PC-9 (cell line): Measurements from ENCODE around the gene ADORA2A. TPM values are rescaled to one million over a fixed set of nuclear protein-coding genes. Genes with fewer than 3 reads are reported as not detected.
A peak's percentile ranks its signal among the peaks of the same experiment; 100 is the strongest.

Experiments
- BruUV-seq: library from RNA; stranded (reverse); fragments of 400-500 nt; replicated peaks from 2 replicates; lab custom pipeline; 2021; lab: Mats Ljungman, UMichigan
- CTCF ChIA-PET: fragments of 300-600 bp; sonication (Branson Sonifier 250); formaldehyde crosslinking; loops from one replicate; lab custom pipeline; 2022; ENCODE audit warnings: antibody characterized with exemption; lab: Charles Lee
- POLR2A ChIA-PET: fragments of 300-600 bp; sonication (Branson Sonifier 250); formaldehyde crosslinking; loops from one replicate; lab custom pipeline; 2022; ENCODE audit warnings: antibody characterized with exemption; ENCODE audit not compliant: unreplicated experiment; lab: Charles Lee
- DNase-seq, 2 experiments: peaks; one replicate each; pipeline versions ENCODE4 v3.0.0 to v3.0.0-alpha.2; 2015 to 2022; ENCODE audit warnings: mixed read lengths in 1 of 2
- H2AFZ ChIP-seq: fragments of 200-600 bp; sonication (generic); 2 replicates; pipeline ENCODE4 v1.8.1; 2017; ENCODE audit warnings: antibody characterized with exemption
- H3F3A ChIP-seq: fragments of 200-600 bp; sonication (generic); 2 replicates; pipeline ENCODE4 v1.8.1; 2017; ENCODE audit warnings: antibody characterized with exemption, mild to moderate bottlenecking, low read depth; ENCODE audit not compliant: insufficient read depth
- H3K27ac ChIP-seq: fragments of 200-600 bp; sonication (generic); 2 replicates; pipeline ENCODE4 v1.6.1; 2016; ENCODE audit warnings: mixed run types
- H3K27me3 ChIP-seq: fragments of 200-600 bp; sonication (generic); 2 replicates; pipeline ENCODE4 v1.6.1; 2016; ENCODE audit warnings: low read depth, mixed run types; ENCODE audit not compliant: insufficient read depth
- H3K36me3 ChIP-seq: fragments of 200-600 bp; sonication (generic); 2 replicates; pipeline ENCODE4 v1.6.1; 2016; ENCODE audit warnings: low read depth, mixed run types
- H3K4me1 ChIP-seq: fragments of 200-600 bp; sonication (generic); replicated peaks from 2 replicates; pipeline ENCODE4 v1.6.1; 2016; ENCODE audit warnings: mixed run types; ENCODE audit not compliant: insufficient read depth
- H3K4me2 ChIP-seq: fragments of 200-600 bp; sonication (generic); 2 replicates; pipeline ENCODE4 v1.6.1; 2017; ENCODE audit warnings: mixed run types
- H3K4me3 ChIP-seq: fragments of 200-600 bp; sonication (generic); 2 replicates; pipeline ENCODE4 v1.6.1; 2016; ENCODE audit warnings: mixed run types
- H3K79me2 ChIP-seq: fragments of 200-600 bp; sonication (generic); 2 replicates; pipeline ENCODE4 v1.6.1; 2017; ENCODE audit warnings: low read depth, mixed run types
- H3K9me2 ChIP-seq: fragments of 200-600 bp; sonication (generic); 2 replicates; pipeline ENCODE4 v1.8.1; 2017; ENCODE audit warnings: mild to moderate bottlenecking; ENCODE audit not compliant: insufficient read depth
- H3K9me3 ChIP-seq: fragments of 200-600 bp; sonication (generic); 2 replicates; pipeline ENCODE4 v1.8.1; 2016; ENCODE audit warnings: low read depth; ENCODE audit not compliant: insufficient read depth
- H4K20me1 ChIP-seq: fragments of 200-600 bp; sonication (generic); 2 replicates; pipeline ENCODE4 v1.8.1; 2017; ENCODE audit not compliant: insufficient read depth
- EZH2 ChIP-seq: fragments of 200-600 bp; sonication (generic); IDR thresholded peaks from 2 replicates; pipeline ENCODE4 v1.8.0; 2017; ENCODE audit warnings: antibody characterized with exemption, low read depth
- intact Hi-C: fragments of 100-400 bp; cut with micrococcal nuclease; formaldehyde crosslinking; loops from one replicate; pipeline ENCODE4 v1.10.0; 2022; ENCODE audit not compliant: unreplicated experiment
- total RNA-seq: library from RNA; stranded (reverse); gene quantifications from 2 replicates; pipeline ENCODE4 v1.2.3, GENCODE V29; 2021
- TF ChIP-seq, protein P1 (sequence below): fragments of 200-600 bp; sonication (generic); conservative IDR thresholded peaks from 2 replicates; pipeline ENCODE4 v1.6.1; 2017; ENCODE audit warnings: mixed run types, antibody characterized with exemption, mild to moderate bottlenecking, moderate library complexity

The ADORA2A gene
- total RNA-seq, 1 experiment from 2014 or later = 1.8 TPM

DNA sequence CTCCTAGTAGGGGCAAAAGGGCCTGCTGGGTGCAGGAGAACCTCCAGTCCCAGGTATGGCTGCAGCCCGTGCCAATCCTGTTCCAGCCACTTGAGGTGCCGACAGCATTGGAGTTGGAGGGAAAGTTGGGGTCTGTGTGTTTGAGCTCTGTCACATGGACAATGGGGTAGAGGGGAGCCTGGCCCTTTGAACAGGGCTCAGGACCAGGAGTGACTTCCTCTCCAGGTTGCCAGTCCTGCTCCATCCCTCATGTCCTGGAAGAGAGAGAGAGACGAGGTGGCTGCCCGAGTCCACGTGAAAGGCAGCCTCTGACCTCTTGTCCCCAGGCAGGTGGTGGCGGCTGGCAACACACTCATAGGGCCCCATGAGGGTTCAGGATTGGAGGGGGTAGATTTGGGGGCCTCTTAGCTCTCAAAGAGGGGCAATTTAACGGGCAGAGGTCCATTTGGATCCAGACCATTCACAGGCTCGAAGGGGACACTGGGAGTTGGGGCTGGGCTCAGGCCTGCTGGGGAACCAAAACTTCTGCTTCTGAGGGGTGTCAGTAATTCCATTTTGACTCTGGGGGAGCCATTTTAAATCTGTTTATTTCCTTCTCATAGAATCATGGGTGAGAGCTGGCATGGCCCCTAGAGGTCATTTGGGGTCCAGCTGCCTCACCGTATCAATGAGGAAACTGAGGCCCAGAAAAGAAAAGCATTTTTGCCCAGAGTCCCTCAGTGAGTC lies 4.1 kb downstream of the ADORA2A start:
- no peak overlapping the region for H3K4me2 ChIP-seq
- H2AFZ ChIP-seq = no peak overlapping the region
- no peak for DNase-seq
- no TSS peak for BruUV-seq
- H3K4me3 ChIP-seq = no peak overlapping the region
- peaks cover 4% of the 10 kb centered on the region; the same call in 1 of the 2 replicates for H3F3A ChIP-seq
- H3K36me3 ChIP-seq = no peaks in the 10 kb centered on the region
- no peaks in the 10 kb centered on the region for H3K9me2 ChIP-seq
- intact Hi-C loops = no loop called here
- H3K79me2 ChIP-seq = no peaks in the 10 kb centered on the region
- H3K4me1 ChIP-seq = peaks cover 9% of the 10 kb centered on the region; the same call in 1 of the 2 replicates
- no peaks in the 10 kb centered on the region for H3K9me3 ChIP-seq
- no peak overlapping the region for H3K27ac ChIP-seq
- H3K27me3 ChIP-seq = no peaks in the 10 kb centered on the region
- CTCF ChIA-PET = no interaction called here
- POLR2A ChIA-PET = interaction anchor here (0.6 kb wide), 1 partner anchor 436 kb away, joined by 3 read pairs; no protein-coding TSS in a partner anchor
- no peaks in the 10 kb centered on the region for H4K20me1 ChIP-seq
- TF ChIP-seq EZH2 = no peak
- TF ChIP-seq, protein P1, sequence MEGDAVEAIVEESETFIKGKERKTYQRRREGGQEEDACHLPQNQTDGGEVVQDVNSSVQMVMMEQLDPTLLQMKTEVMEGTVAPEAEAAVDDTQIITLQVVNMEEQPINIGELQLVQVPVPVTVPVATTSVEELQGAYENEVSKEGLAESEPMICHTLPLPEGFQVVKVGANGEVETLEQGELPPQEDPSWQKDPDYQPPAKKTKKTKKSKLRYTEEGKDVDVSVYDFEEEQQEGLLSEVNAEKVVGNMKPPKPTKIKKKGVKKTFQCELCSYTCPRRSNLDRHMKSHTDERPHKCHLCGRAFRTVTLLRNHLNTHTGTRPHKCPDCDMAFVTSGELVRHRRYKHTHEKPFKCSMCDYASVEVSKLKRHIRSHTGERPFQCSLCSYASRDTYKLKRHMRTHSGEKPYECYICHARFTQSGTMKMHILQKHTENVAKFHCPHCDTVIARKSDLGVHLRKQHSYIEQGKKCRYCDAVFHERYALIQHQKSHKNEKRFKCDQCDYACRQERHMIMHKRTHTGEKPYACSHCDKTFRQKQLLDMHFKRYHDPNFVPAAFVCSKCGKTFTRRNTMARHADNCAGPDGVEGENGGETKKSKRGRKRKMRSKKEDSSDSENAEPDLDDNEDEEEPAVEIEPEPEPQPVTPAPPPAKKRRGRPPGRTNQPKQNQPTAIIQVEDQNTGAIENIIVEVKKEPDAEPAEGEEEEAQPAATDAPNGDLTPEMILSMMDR = no peak

DNA sequence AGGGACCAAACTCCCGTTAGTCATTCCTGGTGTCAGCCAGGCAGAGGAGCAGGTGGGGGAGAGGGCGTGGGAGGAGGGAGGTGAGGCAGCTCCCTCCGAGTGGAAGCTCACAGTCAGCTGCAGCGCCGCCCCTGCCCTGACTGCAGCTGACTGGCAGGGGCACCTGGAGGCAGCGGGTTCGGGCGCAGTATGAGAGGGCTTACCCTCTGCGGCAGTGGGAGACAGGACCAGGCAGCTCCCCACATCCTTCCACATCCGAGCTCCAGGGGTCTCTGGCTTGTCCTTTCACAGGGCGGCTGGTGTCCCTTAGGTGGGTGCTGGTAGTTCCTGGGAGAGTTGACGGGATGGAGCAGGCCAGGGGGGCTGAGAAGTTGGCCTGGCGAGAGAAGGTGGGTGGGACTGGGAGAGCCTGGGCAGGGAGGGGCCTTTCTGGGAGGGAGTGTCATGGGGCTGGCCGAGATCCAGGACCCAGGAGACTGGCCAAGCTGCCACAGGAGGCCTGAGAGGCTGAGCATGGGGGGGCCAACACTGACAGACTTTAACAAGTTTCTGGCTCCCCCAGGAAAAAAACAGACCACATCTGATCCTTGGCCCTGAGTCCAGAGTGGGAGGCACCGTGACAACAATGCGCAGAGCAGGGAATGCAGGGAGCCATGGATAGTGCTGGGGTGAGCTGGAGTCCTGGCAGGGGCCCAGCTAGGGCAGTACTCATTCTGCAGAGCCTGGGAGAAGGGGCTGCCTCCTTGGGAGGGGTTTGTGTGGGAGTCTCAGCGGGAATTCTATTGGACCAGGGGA lies 4.9 kb downstream of the ADORA2A start:
- no peak overlapping the region for H3K4me2 ChIP-seq
- H3F3A ChIP-seq = peaks cover 4% of the 10 kb centered on the region; the same call in 1 of the 2 replicates
- H3K4me1 ChIP-seq = peaks cover 9% of the 10 kb centered on the region; the same call in 1 of the 2 replicates
- POLR2A ChIA-PET = no interaction called here
- intact Hi-C loops = no loop called here
- no peaks in the 10 kb centered on the region for H3K27me3 ChIP-seq
- H3K9me2 ChIP-seq = no peaks in the 10 kb centered on the region
- no peaks in the 10 kb centered on the region for H4K20me1 ChIP-seq
- no peak overlapping the region for H2AFZ ChIP-seq
- H3K4me3 ChIP-seq = no peak overlapping the region
- BruUV-seq = no TSS peak
- TF ChIP-seq, protein P1 = no peak
- no peak for TF ChIP-seq EZH2
- no peak overlapping the region for H3K27ac ChIP-seq
- H3K36me3 ChIP-seq = no peaks in the 10 kb centered on the region
- no peaks in the 10 kb centered on the region for H3K9me3 ChIP-seq
- DNase-seq = peak in 1 of 2 experiments; percentile 26
- CTCF ChIA-PET = no interaction called here
- no peaks in the 10 kb centered on the region for H3K79me2 ChIP-seq

DNA sequence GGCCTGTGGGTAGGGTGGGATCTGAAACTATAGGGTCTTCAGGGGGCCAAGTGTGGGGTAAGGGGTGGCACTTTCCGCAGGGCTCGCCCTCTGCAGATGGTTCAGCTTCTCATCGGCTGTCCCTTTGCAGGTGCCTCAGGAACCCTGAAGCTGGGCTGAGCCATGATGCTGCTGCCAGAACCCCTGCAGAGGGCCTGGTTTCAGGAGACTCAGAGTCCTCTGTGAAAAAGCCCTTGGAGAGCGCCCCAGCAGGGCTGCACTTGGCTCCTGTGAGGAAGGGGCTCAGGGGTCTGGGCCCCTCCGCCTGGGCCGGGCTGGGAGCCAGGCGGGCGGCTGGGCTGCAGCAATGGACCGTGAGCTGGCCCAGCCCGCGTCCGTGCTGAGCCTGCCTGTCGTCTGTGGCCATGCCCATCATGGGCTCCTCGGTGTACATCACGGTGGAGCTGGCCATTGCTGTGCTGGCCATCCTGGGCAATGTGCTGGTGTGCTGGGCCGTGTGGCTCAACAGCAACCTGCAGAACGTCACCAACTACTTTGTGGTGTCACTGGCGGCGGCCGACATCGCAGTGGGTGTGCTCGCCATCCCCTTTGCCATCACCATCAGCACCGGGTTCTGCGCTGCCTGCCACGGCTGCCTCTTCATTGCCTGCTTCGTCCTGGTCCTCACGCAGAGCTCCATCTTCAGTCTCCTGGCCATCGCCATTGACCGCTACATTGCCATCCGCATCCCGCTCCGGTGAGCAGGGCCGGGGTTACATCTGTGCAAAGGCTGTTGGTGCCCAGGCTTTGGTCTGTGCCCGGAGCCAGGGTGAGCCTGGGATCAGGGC lies 5.8 kb downstream of the ADORA2A start:
- no peak for DNase-seq
- no peak overlapping the region for H3K4me3 ChIP-seq
- intact Hi-C loops = no loop called here
- peaks cover 13% of the 10 kb centered on the region; the same call in 1 of the 2 replicates for H3F3A ChIP-seq
- CTCF ChIA-PET = no interaction called here
- peaks cover 17% of the 10 kb centered on the region for H3K4me1 ChIP-seq
- POLR2A ChIA-PET = no interaction called here
- no peaks in the 10 kb centered on the region for H3K27me3 ChIP-seq
- H2AFZ ChIP-seq = no peak overlapping the region
- TF ChIP-seq, protein P1 = no peak
- TF ChIP-seq EZH2 = no peak
- H4K20me1 ChIP-seq = no peaks in the 10 kb centered on the region
- no peaks in the 10 kb centered on the region for H3K9me3 ChIP-seq
- H3K27ac ChIP-seq = no peak overlapping the region
- no peaks in the 10 kb centered on the region for H3K36me3 ChIP-seq
- no TSS peak for BruUV-seq
- no peak overlapping the region for H3K4me2 ChIP-seq
- H3K9me2 ChIP-seq = no peaks in the 10 kb centered on the region
- H3K79me2 ChIP-seq = no peaks in the 10 kb centered on the region
